Endothelial cell (in vitro differentiated cells): ENCODE measurements around the gene RNF121. TPM values are rescaled to one million over a fixed set of nuclear protein-coding genes. Genes with fewer than 3 reads are reported as not detected.

ENCODE experiments used
- DNase-seq: peaks from one replicate; pipeline ENCODE4 v3.0.0; 2021; ENCODE audit warnings: low spot score
- H3K27ac Mint-ChIP-seq: one replicate; pipeline ENCODE4 v1.8.0; 2021; ENCODE audit warnings: mixed read lengths, inconsistent platforms; ENCODE audit not compliant: unreplicated experiment
- H3K27me3 Mint-ChIP-seq: one replicate; pipeline ENCODE4 v1.8.0; 2021; ENCODE audit warnings: mild to moderate bottlenecking, moderate library complexity, mixed read lengths, inconsistent platforms; ENCODE audit not compliant: unreplicated experiment
- H3K36me3 Mint-ChIP-seq: one replicate; pipeline ENCODE4 v1.8.0; 2021; ENCODE audit warnings: mild to moderate bottlenecking, low read depth, mixed read lengths, inconsistent platforms; ENCODE audit not compliant: unreplicated experiment
- H3K4me1 Mint-ChIP-seq: one replicate; pipeline ENCODE4 v1.8.0; 2021; ENCODE audit warnings: mild to moderate bottlenecking, mixed read lengths, inconsistent platforms; ENCODE audit not compliant: unreplicated experiment
- H3K4me3 Mint-ChIP-seq: one replicate; pipeline ENCODE4 v1.8.0; 2021; ENCODE audit warnings: mild to moderate bottlenecking, mixed read lengths, inconsistent platforms; ENCODE audit not compliant: unreplicated experiment
- H3K9me3 Mint-ChIP-seq: one replicate; pipeline ENCODE4 v1.8.0; 2021; ENCODE audit warnings: mixed read lengths, inconsistent platforms; ENCODE audit not compliant: unreplicated experiment
- total RNA-seq: library from RNA; stranded (reverse); fragmentation: NEBNext Ultra II Directional; extraction: Animal tissue kit (Norgen Biotek cat#: 25700); gene quantifications from one replicate; pipeline ENCODE4 v1.2.1, GENCODE V29; 2021; ENCODE audit not compliant: unreplicated experiment
- TF ChIP-seq, protein P1 (sequence below): fragments of 200-600 bp; sonication (generic); IDR thresholded peaks from one replicate; pipeline ENCODE4 v1.5.0; 2021; ENCODE audit warnings: antibody characterized with exemption; ENCODE audit not compliant: unreplicated experiment

RNF121 gene
- total RNA-seq, 1 donor from 2014 or later, result 37.3 TPM

DNA sequence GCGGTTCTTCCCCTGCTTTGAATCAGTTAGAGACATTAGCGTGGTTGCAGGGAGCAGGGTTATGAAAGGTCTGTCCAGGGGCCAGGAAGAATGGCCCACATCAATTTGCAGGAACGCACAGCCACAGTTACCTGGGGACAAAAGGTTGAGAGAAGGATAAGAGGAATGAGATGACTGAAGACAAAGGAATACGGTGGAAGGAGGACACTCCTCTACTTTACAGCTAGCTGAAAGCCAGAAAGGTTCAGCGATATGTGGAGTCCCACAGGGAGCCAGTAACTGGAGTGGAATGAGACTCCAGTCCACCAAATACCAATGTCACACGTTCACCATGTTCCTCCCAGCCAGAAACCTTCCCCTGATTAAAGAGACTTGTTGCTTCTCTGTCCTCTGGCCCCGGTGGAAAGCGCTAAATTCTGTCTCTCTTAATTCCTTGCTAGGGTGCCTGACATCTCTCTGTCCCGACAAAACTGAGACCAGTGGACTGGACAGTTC, 11.2 kb upstream of the RNF121 start:
- Mint-ChIP-seq H3K4me1 (no peaks in the 10 kb centered on the region), H3K27me3 (no peaks in the 10 kb centered on the region), H3K27ac (no peak overlapping the region), H3K9me3 (no peaks in the 10 kb centered on the region), H3K36me3 (peaks cover 8% of the 10 kb centered on the region), H3K4me3 (no peak overlapping the region)
- TF ChIP-seq, protein P1, sequence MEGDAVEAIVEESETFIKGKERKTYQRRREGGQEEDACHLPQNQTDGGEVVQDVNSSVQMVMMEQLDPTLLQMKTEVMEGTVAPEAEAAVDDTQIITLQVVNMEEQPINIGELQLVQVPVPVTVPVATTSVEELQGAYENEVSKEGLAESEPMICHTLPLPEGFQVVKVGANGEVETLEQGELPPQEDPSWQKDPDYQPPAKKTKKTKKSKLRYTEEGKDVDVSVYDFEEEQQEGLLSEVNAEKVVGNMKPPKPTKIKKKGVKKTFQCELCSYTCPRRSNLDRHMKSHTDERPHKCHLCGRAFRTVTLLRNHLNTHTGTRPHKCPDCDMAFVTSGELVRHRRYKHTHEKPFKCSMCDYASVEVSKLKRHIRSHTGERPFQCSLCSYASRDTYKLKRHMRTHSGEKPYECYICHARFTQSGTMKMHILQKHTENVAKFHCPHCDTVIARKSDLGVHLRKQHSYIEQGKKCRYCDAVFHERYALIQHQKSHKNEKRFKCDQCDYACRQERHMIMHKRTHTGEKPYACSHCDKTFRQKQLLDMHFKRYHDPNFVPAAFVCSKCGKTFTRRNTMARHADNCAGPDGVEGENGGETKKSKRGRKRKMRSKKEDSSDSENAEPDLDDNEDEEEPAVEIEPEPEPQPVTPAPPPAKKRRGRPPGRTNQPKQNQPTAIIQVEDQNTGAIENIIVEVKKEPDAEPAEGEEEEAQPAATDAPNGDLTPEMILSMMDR, result no peak
- DNase-seq, result no peak

DNA sequence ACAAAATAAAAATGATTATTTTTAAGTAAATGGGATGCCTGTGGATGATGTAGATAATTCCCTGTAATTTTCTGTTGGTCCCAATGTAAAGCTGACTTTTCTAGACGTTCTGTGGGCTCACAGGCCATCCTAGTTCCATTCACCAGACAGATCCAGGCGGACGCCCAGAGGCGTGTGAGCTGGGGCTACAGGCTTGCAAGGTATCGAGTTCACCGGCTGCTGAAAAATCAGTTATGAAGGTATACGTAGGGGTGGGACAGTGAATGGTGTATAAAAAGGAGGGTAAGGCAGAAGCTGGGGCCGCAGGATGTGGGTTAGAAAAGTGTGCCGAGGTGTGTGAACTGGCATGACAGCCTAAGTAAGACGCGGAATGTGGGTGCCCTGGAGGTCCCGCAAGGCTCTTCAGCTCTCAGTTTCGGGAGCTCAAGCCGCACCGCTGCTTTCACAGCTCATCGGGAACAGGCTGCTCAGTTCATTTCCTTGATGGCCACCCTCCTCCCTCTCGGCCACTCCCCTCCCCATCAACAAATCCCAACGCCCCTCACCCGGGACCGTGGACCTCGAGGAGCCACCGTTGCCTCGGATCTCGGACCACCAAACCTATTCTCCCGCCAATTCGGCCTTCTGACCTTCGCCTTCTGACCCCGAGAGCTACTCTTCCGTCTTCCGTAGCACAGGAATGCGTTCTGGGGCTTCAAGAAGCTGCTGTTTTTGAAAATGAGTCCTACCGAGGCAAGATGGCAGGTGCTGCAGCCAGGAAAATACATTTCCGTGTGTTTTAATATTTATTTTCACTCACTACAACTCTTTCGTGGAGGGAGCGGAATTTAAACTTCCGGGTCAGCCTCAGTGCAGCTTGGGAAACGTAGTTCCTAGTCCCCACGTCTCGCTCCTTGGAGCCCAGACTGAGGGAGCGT, 768 bp upstream of the RNF121 start, which contains the start of gene XNDC1N:
Gene XNDC1N, minus strand, starts transcription at position 775 of the 917 bp plus-strand sequence. CDS start 5,241 bp downstream, outside the sequence.
- H3K27ac Mint-ChIP-seq, result peak within 1 kb of the TSS; percentile 100
- peaks cover 5% of the 10 kb centered on the region for H3K36me3 Mint-ChIP-seq
- H3K4me3 Mint-ChIP-seq, result peak within 1 kb of the TSS; percentile 100
- TF ChIP-seq, protein P1, result no peak
- H3K4me1 Mint-ChIP-seq, result peaks cover 28% of the 10 kb centered on the region
- H3K9me3 Mint-ChIP-seq, result no peaks in the 10 kb centered on the region
- peak; percentile 35 for DNase-seq
- peaks cover 8% of the 10 kb centered on the region for H3K27me3 Mint-ChIP-seq

DNA sequence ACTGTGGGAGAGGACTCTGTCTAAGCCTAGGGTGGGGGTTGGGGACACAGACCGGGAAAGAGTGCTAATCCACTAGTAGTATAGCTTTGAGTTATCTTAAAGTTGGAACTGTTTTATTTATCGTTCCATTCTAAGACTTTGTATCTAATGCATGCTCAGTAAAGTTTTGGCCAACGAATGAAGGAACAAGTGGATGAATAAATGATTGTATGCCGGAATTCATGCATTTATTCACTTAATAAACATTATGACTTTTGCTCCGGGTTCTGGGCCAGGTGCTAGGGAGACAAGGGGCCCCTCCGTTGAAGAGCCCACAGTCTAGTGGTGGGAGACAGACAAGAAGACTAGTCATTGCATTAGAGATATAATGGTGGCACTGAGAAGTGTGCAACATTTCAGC, 645 bp downstream of the RNF121 start:
- Mint-ChIP-seq H3K9me3 (no peaks in the 10 kb centered on the region), H3K4me3 (peak overlapping the region; percentile 100), H3K27ac (peak overlapping the region; percentile 100), H3K36me3 (peaks cover 5% of the 10 kb centered on the region), H3K27me3 (peaks cover 8% of the 10 kb centered on the region), H3K4me1 (peaks cover 28% of the 10 kb centered on the region)
- TF ChIP-seq, protein P1, result no peak
- DNase-seq, result no peak

DNA sequence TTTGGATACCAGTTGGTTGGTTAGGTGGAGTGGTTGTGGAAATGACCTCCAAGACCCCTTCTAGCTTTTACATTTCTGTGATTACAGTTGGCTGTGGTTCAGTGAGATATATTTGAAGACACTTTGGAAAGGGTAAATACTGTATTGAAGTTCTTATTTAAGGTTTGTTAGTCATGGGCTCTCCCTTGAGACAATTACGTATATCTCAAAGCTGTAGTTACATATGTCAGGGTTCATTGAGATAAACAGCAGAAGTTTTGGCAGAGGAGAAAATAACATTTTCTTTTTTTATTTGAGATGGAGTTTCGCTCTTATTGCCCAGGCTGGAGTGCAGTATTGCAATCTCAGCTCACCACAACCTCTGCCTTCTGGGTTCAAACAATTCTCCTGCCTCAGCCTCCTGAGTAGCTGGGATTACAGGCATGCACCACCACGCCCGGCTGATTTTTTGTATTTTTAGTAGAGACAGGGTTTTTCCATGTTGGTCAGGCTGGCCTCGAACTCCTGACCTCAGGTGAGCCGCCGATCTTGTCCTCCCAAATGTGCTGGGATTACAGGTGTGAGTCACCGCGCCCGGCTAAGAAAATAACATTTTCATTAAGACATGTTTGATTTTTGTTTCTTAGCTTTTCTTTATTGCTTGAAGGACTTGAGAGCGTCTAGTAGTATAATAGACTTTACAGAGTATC, 1.9 kb downstream of the RNF121 start:
- Mint-ChIP-seq H3K4me1 (peaks cover 28% of the 10 kb centered on the region), H3K4me3 (no peak overlapping the region), H3K9me3 (no peaks in the 10 kb centered on the region), H3K36me3 (peaks cover 5% of the 10 kb centered on the region), H3K27me3 (peaks cover 8% of the 10 kb centered on the region), H3K27ac (no peak overlapping the region)
- DNase-seq, result no peak
- TF ChIP-seq, protein P1, result no peak
